WTC11 (cell line): ENCODE data around the gene GNB2.

ENCODE experiments used
- TF ChIP-seq, protein P1 (sequence below): sonication (generic); formaldehyde crosslinking; IDR thresholded peaks from 2 replicates; pipeline ENCODE4 v1.8.1; 2022; ENCODE audit warnings: low read depth, missing genetic modification reagents, borderline replicate concordance
- TF ChIP-seq, protein P2 (sequence below): sonication (generic); formaldehyde crosslinking; IDR thresholded peaks from 2 replicates; pipeline ENCODE4 v1.8.0; 2022; ENCODE audit warnings: mild to moderate bottlenecking, missing genetic modification reagents

DNA sequence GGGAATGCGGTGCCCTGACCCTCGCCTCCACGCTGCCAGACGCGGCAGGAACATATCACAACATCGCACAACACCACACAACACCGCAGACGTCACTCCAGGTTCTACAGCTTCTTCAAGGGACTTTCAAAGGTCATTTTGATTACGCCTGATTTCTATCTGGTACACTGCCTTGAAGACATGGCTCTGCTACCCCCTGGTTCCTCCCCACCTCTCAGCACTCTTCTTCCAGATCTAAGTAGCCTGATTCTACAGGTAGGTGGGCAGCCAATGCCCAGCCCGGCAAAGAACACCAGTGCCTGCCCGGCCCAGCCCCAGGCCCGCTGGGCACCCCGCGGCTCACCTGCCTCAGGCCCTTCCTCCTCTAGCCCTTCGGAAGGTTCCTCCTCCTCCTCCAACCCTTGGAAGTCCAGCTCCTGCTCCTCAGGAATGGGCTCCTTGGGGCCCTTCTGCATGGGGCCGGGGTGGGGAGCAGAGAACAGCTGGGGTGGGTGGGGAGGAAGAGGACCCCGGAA is 12.1 kb downstream of the GNB2 start:
- TF ChIP-seq, protein P1, sequence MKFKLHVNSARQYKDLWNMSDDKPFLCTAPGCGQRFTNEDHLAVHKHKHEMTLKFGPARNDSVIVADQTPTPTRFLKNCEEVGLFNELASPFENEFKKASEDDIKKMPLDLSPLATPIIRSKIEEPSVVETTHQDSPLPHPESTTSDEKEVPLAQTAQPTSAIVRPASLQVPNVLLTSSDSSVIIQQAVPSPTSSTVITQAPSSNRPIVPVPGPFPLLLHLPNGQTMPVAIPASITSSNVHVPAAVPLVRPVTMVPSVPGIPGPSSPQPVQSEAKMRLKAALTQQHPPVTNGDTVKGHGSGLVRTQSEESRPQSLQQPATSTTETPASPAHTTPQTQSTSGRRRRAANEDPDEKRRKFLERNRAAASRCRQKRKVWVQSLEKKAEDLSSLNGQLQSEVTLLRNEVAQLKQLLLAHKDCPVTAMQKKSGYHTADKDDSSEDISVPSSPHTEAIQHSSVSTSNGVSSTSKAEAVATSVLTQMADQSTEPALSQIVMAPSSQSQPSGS = no peak
- TF ChIP-seq, protein P2, sequence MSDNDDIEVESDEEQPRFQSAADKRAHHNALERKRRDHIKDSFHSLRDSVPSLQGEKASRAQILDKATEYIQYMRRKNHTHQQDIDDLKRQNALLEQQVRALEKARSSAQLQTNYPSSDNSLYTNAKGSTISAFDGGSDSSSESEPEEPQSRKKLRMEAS (CRISPR knock-in tag) = no peak
